ENCODE results near the gene POFUT2. TPM values are rescaled to one million over a fixed set of nuclear protein-coding genes. Genes with fewer than 3 reads are reported as not detected.

Gene POFUT2
- total RNA-seq, 4 donors from 2014 or later = 7.9 to 11.4 (median 9.4) TPM

DNA sequence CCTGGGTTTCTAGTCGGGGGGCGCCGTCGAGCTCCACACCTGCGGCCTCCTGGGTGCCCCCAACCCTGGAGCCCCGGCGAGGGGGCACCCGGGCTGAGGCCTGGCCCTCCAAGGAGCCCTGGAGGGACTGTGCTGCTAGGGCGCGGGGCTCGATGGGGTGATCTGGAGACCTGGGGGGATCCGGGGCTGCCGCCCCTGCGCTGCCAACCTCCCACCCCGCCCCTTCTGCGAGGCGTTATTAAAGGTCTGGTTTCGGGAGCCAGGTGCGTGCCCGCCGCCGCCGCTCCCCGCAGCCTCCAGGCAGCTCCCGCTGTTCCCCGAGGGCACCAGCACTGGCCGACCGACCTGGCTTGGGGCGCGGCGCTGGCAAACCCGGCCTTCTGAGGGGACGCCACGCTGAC, 746 bp upstream of the POFUT2 start:
- 0% methylated on average over 3 of the region's 34 CpGs; no CpG with 5 or more reads in 1 of the 2 donors for WGBS, 2 donors

DNA sequence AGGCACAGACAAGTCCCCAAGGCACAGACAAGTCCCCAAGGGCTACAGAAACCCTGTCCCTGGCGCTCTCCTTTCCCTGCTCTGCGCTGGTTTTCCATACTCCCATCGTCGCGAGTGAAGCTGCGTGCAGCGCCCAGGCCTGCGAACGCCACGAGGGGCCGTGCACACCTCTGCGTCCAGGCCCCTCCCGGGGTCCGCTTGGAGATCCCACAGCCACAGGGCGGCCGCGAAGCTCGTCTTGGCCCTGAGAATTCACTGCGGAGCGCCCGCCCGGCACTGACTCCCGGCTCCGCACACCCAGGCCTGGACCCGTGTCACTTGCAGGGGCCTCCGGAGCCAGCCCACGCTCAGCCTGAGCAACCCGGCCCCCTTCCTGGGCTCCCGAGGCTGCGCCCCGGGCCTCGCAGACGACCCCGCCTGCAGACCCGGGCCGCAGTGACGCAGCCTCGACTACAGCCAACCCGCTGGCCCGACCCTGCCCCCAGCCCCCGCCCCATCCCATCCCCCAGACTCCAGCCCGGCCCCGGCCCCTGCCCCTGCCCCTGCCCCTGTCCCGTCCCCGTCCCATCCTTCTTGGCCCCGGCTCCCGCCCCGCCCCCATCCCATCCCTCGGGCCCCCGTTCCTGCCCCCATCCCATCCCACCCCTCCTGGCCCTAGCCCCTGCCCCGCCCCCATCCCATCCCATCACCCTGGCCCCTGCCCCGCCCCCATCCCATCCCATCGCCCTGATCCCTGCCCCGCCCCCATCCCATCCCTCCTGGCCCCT, 841 bp downstream of the POFUT2 start:
- H3K4me1 ChIP-seq = peaks cover 12 to 39% (median 18%) of the 10 kb centered on the region in 3 donors
- intact Hi-C loops (cut with DNase I) = loop anchor here (10.0 kb wide), 1 partner anchor 142 kb away; no protein-coding TSS in a partner anchor
- H3K27ac ChIP-seq = peak overlapping the region in 2 of 4 donors; percentile 85 to 91
- peak overlapping the region; percentile 55 to 95 (median 82) for H3K4me3 ChIP-seq
- peaks cover 14 to 41% (median 28%) of the 10 kb centered on the region in 3 donors for H3K36me3 ChIP-seq
- no peak for DNase-seq
- no peak for TF ChIP-seq POLR2A (IDR thresholded peaks at IDR 0.05)
- TF ChIP-seq, protein P1, sequence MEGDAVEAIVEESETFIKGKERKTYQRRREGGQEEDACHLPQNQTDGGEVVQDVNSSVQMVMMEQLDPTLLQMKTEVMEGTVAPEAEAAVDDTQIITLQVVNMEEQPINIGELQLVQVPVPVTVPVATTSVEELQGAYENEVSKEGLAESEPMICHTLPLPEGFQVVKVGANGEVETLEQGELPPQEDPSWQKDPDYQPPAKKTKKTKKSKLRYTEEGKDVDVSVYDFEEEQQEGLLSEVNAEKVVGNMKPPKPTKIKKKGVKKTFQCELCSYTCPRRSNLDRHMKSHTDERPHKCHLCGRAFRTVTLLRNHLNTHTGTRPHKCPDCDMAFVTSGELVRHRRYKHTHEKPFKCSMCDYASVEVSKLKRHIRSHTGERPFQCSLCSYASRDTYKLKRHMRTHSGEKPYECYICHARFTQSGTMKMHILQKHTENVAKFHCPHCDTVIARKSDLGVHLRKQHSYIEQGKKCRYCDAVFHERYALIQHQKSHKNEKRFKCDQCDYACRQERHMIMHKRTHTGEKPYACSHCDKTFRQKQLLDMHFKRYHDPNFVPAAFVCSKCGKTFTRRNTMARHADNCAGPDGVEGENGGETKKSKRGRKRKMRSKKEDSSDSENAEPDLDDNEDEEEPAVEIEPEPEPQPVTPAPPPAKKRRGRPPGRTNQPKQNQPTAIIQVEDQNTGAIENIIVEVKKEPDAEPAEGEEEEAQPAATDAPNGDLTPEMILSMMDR (IDR thresholded peaks at IDR 0.05) = no peak
- H3K27me3 ChIP-seq = no peaks in the 10 kb centered on the region
- no peaks in the 10 kb centered on the region for H3K9me3 ChIP-seq
- WGBS, 2 donors = 19 to 34% methylated on average over 5 to 25 of the region's 54 CpGs

More for the DNA sequence above, 746 bp upstream of the POFUT2 start:
- H3K9me3 ChIP-seq = no peaks in the 10 kb centered on the region
- no peaks in the 10 kb centered on the region for H3K27me3 ChIP-seq
- peaks cover 23 to 55% (median 34%) of the 10 kb centered on the region in 3 donors for H3K4me1 ChIP-seq
- intact Hi-C loops (cut with DNase I) = loop anchor here (10.0 kb wide), 1 partner anchor 144 kb away; no protein-coding TSS in a partner anchor
- peak overlapping the region; percentile 55 to 95 (median 82) for H3K4me3 ChIP-seq
- peak overlapping the region; percentile 80 to 93 (median 88) for H3K27ac ChIP-seq
- TF ChIP-seq, protein P1 (IDR thresholded peaks at IDR 0.05) = no peak
- no peak for TF ChIP-seq POLR2A (IDR thresholded peaks at IDR 0.05)
- DNase-seq = no peak
- peaks cover 14 to 26% (median 17%) of the 10 kb centered on the region in 3 donors for H3K36me3 ChIP-seq

DNA sequence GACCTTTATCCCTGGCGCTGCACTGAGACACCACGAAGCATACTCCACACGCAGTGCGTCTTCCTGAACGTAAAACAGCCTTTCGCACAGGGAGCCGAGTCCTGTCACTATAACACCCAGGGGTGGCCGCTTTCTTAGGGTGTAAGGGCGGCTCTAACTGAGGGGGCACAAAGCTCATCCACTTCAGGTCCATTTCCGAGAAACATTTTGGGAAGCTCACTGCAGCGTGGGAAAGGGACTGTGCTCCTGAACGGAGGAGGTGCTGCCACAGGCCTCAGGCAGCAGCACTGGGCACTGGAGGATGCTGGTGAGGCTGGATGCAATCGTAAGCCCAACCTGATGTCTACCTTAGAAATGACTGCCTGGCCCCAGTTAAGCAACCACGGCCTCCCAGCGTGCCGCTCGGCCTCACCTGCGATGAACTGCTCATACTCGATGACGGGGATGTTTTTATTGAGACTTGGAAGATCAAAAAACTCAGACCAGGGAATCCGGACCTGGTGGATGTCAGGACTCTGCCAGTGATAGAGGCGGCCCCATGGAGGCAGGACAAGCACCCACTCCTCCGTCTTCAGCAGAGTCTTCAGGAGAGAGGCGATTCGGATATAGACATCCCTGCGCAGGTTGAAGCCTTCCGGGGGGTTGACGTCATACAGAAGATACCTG, 2.3 kb downstream of the POFUT2 start:
- Histone ChIP-seq H3K4me1 (peaks cover 12 to 25% (median 14%) of the 10 kb centered on the region in 3 donors), H3K27me3 (no peaks in the 10 kb centered on the region), H3K27ac (no peak overlapping the region), H3K4me3 (no peak overlapping the region), H3K9me3 (no peaks in the 10 kb centered on the region), H3K36me3 (peaks cover 14 to 56% (median 35%) of the 10 kb centered on the region in 3 donors)
- no peak for DNase-seq
- TF ChIP-seq POLR2A (IDR thresholded peaks at IDR 0.05) = no peak
- TF ChIP-seq, protein P1 (IDR thresholded peaks at IDR 0.05) = no peak
- intact Hi-C loops (cut with DNase I) = loop anchor here (10.0 kb wide), 1 partner anchor 141 kb away; no protein-coding TSS in a partner anchor
- WGBS, 2 donors = 94 to 95% methylated on average over 17 to 22 of the region's 28 CpGs

DNA sequence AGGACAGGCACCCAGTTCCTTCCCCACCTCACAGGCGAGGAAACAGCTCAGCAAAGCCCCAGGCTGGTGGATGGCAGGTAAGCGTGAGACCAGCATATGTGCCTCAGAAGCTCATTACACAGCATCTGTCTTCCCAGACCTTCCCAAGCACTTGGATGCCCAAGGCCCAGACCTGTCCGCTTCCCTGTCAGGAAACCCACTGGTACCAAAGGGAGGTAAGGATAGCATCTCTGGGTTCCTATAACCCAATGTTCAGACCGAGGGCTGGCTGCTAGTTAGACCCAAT, 3.3 kb downstream of the POFUT2 start:
- Histone ChIP-seq H3K27ac (no peak overlapping the region), H3K36me3 (peaks cover 14 to 66% (median 35%) of the 10 kb centered on the region in 3 donors), H3K9me3 (no peaks in the 10 kb centered on the region), H3K4me1 (peaks cover 12 to 25% (median 14%) of the 10 kb centered on the region in 3 donors), H3K4me3 (no peak overlapping the region), H3K27me3 (no peaks in the 10 kb centered on the region)
- DNase-seq = no peak
- intact Hi-C loops (cut with DNase I) = loop anchor here (10.0 kb wide), 1 partner anchor 140 kb away; no protein-coding TSS in a partner anchor
- 88 to 100% methylated on average over 1 to 2 of the region's 4 CpGs for WGBS, 2 donors
- no peak for TF ChIP-seq POLR2A (IDR thresholded peaks at IDR 0.05)
- TF ChIP-seq, protein P1 (IDR thresholded peaks at IDR 0.05) = no peak
